T-helper 2 cell (primary cell): ENCODE results near the gene FRMD4A.
"Not testable (repeated sequence)": the region's sequence is repeated elsewhere in the genome, so short reads cannot be mapped to it uniquely, and the experiment has no call there.

ENCODE experiments used
- DNase-seq, 5 experiments: peaks; one replicate each; pipeline versions ENCODE4 v3.0.0 to v3.0.0-alpha.2; 2012 to 2022

The FRMD4A gene

GRCh38 chr10:14238659-14239058 is 92.1 kb downstream of the FRMD4A start:
- not testable (repeated sequence) for DNase-seq

GRCh38 chr10:14236341-14236740 is 94.4 kb downstream of the FRMD4A start:
- no peak for DNase-seq

- no peak for DNase-seq
These were observed 95.0 kb downstream of the FRMD4A start for GRCh38 chr10:14235566-14236195.

- no peak for DNase-seq
These were observed 97.2 kb downstream of the FRMD4A start for GRCh38 chr10:14233566-14233965.

- DNase-seq: not testable (repeated sequence)
These were observed 101.9 kb downstream of the FRMD4A start for GRCh38 chr10:14228798-14229197.

- DNase-seq: no peak
These were observed 105.3 kb downstream of the FRMD4A start for GRCh38 chr10:14225379-14225778.

- DNase-seq: no peak
These were observed 110.7 kb downstream of the FRMD4A start for GRCh38 chr10:14220026-14220425.

- DNase-seq: no peak
These were observed 111.3 kb downstream of the FRMD4A start for GRCh38 chr10:14219411-14219810.

- DNase-seq: no peak
These were observed 115.1 kb downstream of the FRMD4A start for GRCh38 chr10:14215641-14216040.

GRCh38 chr10:14213703-14214102 is 117.0 kb downstream of the FRMD4A start:
- not testable (repeated sequence) for DNase-seq

- no peak for DNase-seq
These were observed 119.1 kb downstream of the FRMD4A start for GRCh38 chr10:14211610-14212009.

GRCh38 chr10:14208231-14208630 is 122.5 kb downstream of the FRMD4A start:
- DNase-seq: no peak

GRCh38 chr10:14205233-14205632 is 125.5 kb downstream of the FRMD4A start:
- no peak for DNase-seq

GRCh38 chr10:14200698-14201544 is 129.8 kb downstream of the FRMD4A start:
- no peak for DNase-seq

GRCh38 chr10:14199098-14199497 is 131.6 kb downstream of the FRMD4A start:
- DNase-seq: not testable (repeated sequence)

- no peak for DNase-seq
These were observed 132.6 kb downstream of the FRMD4A start for GRCh38 chr10:14198078-14198477.

- DNase-seq: no peak
These were observed 134.6 kb downstream of the FRMD4A start for GRCh38 chr10:14196113-14196512.

GRCh38 chr10:14195433-14195832 is 135.3 kb downstream of the FRMD4A start:
- DNase-seq: no peak

GRCh38 chr10:14192746-14193145 is 138.0 kb downstream of the FRMD4A start:
- DNase-seq: no peak

GRCh38 chr10:14191871-14192270 is 138.9 kb downstream of the FRMD4A start:
- DNase-seq: no peak

GRCh38 chr10:14191407-14191806 is 139.3 kb downstream of the FRMD4A start:
- DNase-seq: no peak

- no peak for DNase-seq
These were observed 140.0 kb downstream of the FRMD4A start for GRCh38 chr10:14190702-14191101.

- no peak for DNase-seq
These were observed 144.5 kb downstream of the FRMD4A start for GRCh38 chr10:14186245-14186644.
